PC-3 (cell line): ENCODE results near the gene UBAP2L. TPM values are rescaled to one million over a fixed set of nuclear protein-coding genes. Genes with fewer than 3 reads are reported as not detected.

Source experiments
- ATAC-seq: fragments of 200-7000 bp; cut with Tn5 transposase; 2 replicates; pipeline ENCODE4 v1.9.1; 2020; ENCODE audit warnings: mild to moderate bottlenecking, moderate library complexity
- BruUV-seq: library from RNA; stranded (reverse); fragments of 400-500 nt; replicated peaks from 2 replicates; lab custom pipeline; 2021; lab: Mats Ljungman, UMichigan
- CTCF ChIA-PET: fragments of 300-600 bp; sonication (Branson Sonifier 250); formaldehyde crosslinking; loops from one replicate; lab custom pipeline; 2022; ENCODE audit warnings: antibody characterized with exemption; lab: Charles Lee
- POLR2A ChIA-PET: fragments of 300-600 bp; sonication (Branson Sonifier 250); formaldehyde crosslinking; loops from one replicate; lab custom pipeline; 2022; ENCODE audit warnings: antibody characterized with exemption; ENCODE audit not compliant: unreplicated experiment; lab: Charles Lee
- DNase-seq: peaks from one replicate; pipeline ENCODE4 v3.0.0-alpha.2; 2015
- H2AFZ ChIP-seq: fragments of 300-600 bp; sonication (generic); 2 replicates; pipeline ENCODE4 v1.6.0; 2016; ENCODE audit warnings: antibody characterized with exemption, low read length
- H3F3A ChIP-seq: fragments of 300-600 bp; sonication (generic); one replicate; pipeline ENCODE4 v1.6.0; 2017; ENCODE audit warnings: antibody characterized with exemption, low read length, control low read depth, mild to moderate bottlenecking; ENCODE audit not compliant: unreplicated experiment
- H3K27ac ChIP-seq: fragments of 300-600 bp; sonication (generic); 2 replicates; pipeline ENCODE4 v1.5.1; 2016; ENCODE audit warnings: mild to moderate bottlenecking, low read length
- H3K27me3 ChIP-seq: fragments of 300-600 bp; sonication (generic); 2 replicates; pipeline ENCODE4 v1.6.1; 2016; ENCODE audit warnings: low read length, mixed read lengths
- H3K36me3 ChIP-seq: fragments of 300-600 bp; sonication (generic); 2 replicates; pipeline ENCODE4 v1.6.1; 2016; ENCODE audit warnings: low read depth, mixed run types, low read length, mixed read lengths
- H3K4me1 ChIP-seq: fragments of 300-600 bp; sonication (generic); 2 replicates; pipeline ENCODE4 v1.5.1; 2016; ENCODE audit warnings: low read length; ENCODE audit not compliant: insufficient read depth
- H3K4me2 ChIP-seq: fragments of 300-600 bp; sonication (generic); 2 replicates; pipeline ENCODE4 v1.6.0; 2016; ENCODE audit warnings: low read length
- H3K4me3 ChIP-seq: fragments of 300-600 bp; sonication (generic); 2 replicates; pipeline ENCODE4 v1.5.1; 2016; ENCODE audit warnings: mild to moderate bottlenecking, low read length, mixed read lengths
- H3K79me2 ChIP-seq: fragments of 300-600 bp; sonication (generic); 2 replicates; pipeline ENCODE4 v1.6.1; 2017; ENCODE audit warnings: low read length, mixed read lengths
- H3K9ac ChIP-seq: fragments of 300-600 bp; sonication (generic); 2 replicates; pipeline ENCODE4 v1.6.0; 2016; ENCODE audit warnings: mild to moderate bottlenecking, low read length
- H3K9me2 ChIP-seq: fragments of 300-600 bp; sonication (generic); replicated peaks from 2 replicates; pipeline ENCODE4 v1.6.1; 2016; ENCODE audit warnings: mixed run types, low read length, mixed read lengths
- H3K9me3 ChIP-seq: fragments of 300-600 bp; sonication (generic); 2 replicates; pipeline ENCODE4 v1.6.1; 2016; ENCODE audit warnings: low read length, mixed read lengths
- H4K20me1 ChIP-seq: fragments of 300-600 bp; sonication (generic); 2 replicates; pipeline ENCODE4 v1.6.1; 2016; ENCODE audit warnings: low read length, mixed read lengths
- EZH2 ChIP-seq: fragments of 300-600 bp; sonication (generic); IDR thresholded peaks from one replicate; pipeline ENCODE4 v1.6.1; 2017; ENCODE audit warnings: antibody characterized with exemption, mild to moderate bottlenecking, low read length; ENCODE audit not compliant: unreplicated experiment
- EZH2phosphoT487 ChIP-seq: fragments of 300-600 bp; sonication (generic); IDR thresholded peaks from 2 replicates; pipeline ENCODE4 v1.6.1; 2018; ENCODE audit warnings: mild to moderate bottlenecking, antibody characterized with exemption, low read length, borderline replicate concordance
- intact Hi-C: fragments of 100-400 bp; cut with micrococcal nuclease; formaldehyde crosslinking; loops from 2 replicates; pipeline ENCODE4 v1.9.0; 2023
- total RNA-seq: library from RNA; depleted of rRNA; stranded (reverse); fragments of >200 nt; gene quantifications from 2 replicates; pipeline ENCODE4 v1.2.3, GENCODE V29; 2014
- TF ChIP-seq, protein P1 (sequence below): fragments of 300-600 bp; sonication (generic); conservative IDR thresholded peaks from 2 replicates; pipeline ENCODE4 v1.5.1; 2017; ENCODE audit warnings: antibody characterized with exemption, low read depth, mild to moderate bottlenecking, low read length

The UBAP2L gene
- total RNA-seq, 1 experiment from 2014 or later, result 128 TPM

DNA sequence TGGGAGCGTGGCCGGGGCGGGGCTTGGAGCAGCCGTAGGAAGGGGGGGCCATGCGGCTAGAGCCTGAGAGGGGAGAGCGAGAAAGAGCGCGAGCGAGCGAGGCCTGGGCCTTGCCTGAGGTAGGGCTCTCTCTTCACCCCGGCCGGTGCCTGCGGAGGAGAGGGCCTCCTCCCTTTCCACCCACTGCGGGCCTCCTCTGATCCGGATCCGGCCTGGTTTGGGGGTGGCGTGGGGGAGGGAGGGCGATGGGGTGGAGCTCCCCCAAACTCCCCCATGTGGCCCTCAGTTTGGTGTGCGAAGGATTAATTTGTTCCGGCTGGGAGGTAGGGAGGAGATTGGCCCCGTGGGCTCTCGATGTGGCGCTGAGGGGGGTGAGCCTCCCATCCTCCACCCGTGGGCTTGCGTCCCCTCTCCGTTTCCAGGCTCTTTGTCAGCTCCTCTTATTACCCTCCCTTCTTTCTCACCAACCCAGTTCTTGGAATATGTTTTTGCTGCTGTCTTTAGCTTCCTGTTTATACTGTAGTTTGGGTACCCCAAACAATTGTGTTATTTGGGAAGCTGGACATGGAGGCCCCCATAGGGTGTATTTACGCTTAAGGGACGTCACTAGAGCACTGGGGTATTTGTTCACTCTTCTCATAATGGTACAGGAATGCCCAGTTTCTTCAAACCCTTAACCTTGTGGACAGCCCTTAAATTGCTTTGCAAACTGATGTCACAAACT is 685 bp downstream of the UBAP2L start:
- Histone ChIP-seq H3K36me3 (peaks cover 36% of the 10 kb centered on the region), H4K20me1 (peaks cover 39% of the 10 kb centered on the region), H3K27me3 (no peaks in the 10 kb centered on the region), H3K4me3 (peak overlapping the region; percentile 84), H2AFZ (0 out of 2 replicates have a peak overlapping the region, but pooled peaks have one; percentile 38), H3K9me3 (no peaks in the 10 kb centered on the region), H3K27ac (peak overlapping the region; percentile 57), H3K4me1 (peaks cover 41% of the 10 kb centered on the region), H3K9me2 (no peaks in the 10 kb centered on the region), H3K9ac (peak overlapping the region; percentile 99), H3K79me2 (peaks cover 97% of the 10 kb centered on the region), H3K4me2 (peak overlapping the region; percentile 91), H3F3A (no peaks in the 10 kb centered on the region)
- ChIA-PET CTCF (interaction anchor here (0.5 kb wide), 1 partner anchor 46 kb away, joined by 5 read pairs; no protein-coding TSS in a partner anchor), POLR2A (no interaction called here)
- no peak for TF ChIP-seq EZH2phosphoT487
- TF ChIP-seq, protein P1, sequence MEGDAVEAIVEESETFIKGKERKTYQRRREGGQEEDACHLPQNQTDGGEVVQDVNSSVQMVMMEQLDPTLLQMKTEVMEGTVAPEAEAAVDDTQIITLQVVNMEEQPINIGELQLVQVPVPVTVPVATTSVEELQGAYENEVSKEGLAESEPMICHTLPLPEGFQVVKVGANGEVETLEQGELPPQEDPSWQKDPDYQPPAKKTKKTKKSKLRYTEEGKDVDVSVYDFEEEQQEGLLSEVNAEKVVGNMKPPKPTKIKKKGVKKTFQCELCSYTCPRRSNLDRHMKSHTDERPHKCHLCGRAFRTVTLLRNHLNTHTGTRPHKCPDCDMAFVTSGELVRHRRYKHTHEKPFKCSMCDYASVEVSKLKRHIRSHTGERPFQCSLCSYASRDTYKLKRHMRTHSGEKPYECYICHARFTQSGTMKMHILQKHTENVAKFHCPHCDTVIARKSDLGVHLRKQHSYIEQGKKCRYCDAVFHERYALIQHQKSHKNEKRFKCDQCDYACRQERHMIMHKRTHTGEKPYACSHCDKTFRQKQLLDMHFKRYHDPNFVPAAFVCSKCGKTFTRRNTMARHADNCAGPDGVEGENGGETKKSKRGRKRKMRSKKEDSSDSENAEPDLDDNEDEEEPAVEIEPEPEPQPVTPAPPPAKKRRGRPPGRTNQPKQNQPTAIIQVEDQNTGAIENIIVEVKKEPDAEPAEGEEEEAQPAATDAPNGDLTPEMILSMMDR, result no peak
- TF ChIP-seq EZH2, result no peak
- peak; percentile 26 for ATAC-seq
- DNase-seq, result peak; percentile 29
- BruUV-seq, result no TSS peak
- intact Hi-C loops, result no loop called here

DNA sequence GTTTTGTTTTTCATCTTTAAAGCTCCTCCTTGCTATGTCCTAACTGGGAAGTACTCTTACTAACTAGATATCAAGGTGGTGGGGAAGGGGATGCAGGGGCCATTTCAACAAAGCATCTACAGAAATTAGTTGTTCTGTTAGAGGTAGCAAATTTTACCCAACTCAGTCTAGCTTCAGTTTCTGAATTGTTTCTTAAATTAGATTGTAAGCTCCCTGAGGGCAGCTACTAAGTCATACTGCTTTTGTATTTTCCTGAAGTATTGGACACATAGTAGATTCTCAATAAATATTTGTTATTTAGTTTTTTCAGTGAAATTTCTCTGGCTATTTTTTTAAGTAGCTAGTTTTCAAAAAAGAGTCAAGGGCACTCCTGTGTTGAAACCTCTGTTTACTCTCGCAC is 1.8 kb downstream of the UBAP2L start:
- ChIA-PET CTCF (interaction anchor here (0.7 kb wide), 1 partner anchor 24 kb away, joined by 4 read pairs; no protein-coding TSS in a partner anchor), POLR2A (interaction anchor here (0.5 to 0.6 kb wide), 2 partner anchors 33 to 213 kb away, joined by 3 read pairs; no protein-coding TSS in a partner anchor)
- BruUV-seq, result no TSS peak
- Histone ChIP-seq H3K36me3 (peaks cover 41% of the 10 kb centered on the region), H3K4me3 (peak overlapping the region; percentile 84), H3K79me2 (peaks cover 95% of the 10 kb centered on the region), H3K9ac (peak overlapping the region; percentile 99), H3K27ac (no peak overlapping the region), H4K20me1 (peaks cover 42% of the 10 kb centered on the region), H3K27me3 (no peaks in the 10 kb centered on the region), H3K9me2 (no peaks in the 10 kb centered on the region), H3F3A (no peaks in the 10 kb centered on the region), H3K4me1 (peaks cover 41% of the 10 kb centered on the region), H3K9me3 (no peaks in the 10 kb centered on the region), H2AFZ (no peak overlapping the region), H3K4me2 (peak overlapping the region; percentile 91)
- DNase-seq (no peak), ATAC-seq (no peak)
- intact Hi-C loops, result no loop called here
- TF ChIP-seq, protein P1, result no peak
- TF ChIP-seq EZH2phosphoT487, result no peak
- no peak for TF ChIP-seq EZH2

DNA sequence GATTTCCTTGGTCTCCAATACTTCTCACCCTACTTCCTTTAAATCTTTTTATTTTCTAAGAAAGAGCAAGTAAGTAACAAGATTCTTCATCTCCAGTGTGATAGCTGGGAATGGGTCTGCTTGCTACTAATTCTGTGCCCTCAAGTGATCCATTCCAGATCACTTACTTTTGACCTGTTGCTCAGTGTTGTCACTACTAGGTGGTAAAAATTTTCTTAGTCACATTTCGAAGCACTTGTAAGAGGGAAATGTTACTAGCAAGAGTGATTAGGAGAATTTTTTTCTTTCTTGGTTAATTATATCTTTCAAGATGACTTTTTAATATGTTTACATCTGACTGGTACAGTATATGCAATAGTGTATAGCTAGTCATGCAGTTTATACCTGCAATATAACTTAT is 2.2 kb downstream of the UBAP2L start:
- H4K20me1 ChIP-seq, result peaks cover 42% of the 10 kb centered on the region
- CTCF ChIA-PET, result no interaction called here
- ATAC-seq, result no peak
- H3K36me3 ChIP-seq, result peaks cover 40% of the 10 kb centered on the region
- POLR2A ChIA-PET, result no interaction called here
- intact Hi-C loops, result no loop called here
- H3K4me3 ChIP-seq, result peak overlapping the region; percentile 84
- TF ChIP-seq EZH2, result no peak
- no peak for TF ChIP-seq EZH2phosphoT487
- TF ChIP-seq, protein P1, result no peak
- peak overlapping the region; percentile 91 for H3K4me2 ChIP-seq
- H3K9ac ChIP-seq, result peak overlapping the region; percentile 99; the same call in 1 of the 2 replicates
- no peak overlapping the region for H3K27ac ChIP-seq
- no peaks in the 10 kb centered on the region for H3K9me2 ChIP-seq
- no TSS peak for BruUV-seq
- H3K79me2 ChIP-seq, result peaks cover 91% of the 10 kb centered on the region
- no peaks in the 10 kb centered on the region for H3K27me3 ChIP-seq
- DNase-seq, result no peak
- peaks cover 39% of the 10 kb centered on the region for H3K4me1 ChIP-seq
- no peaks in the 10 kb centered on the region for H3K9me3 ChIP-seq
- no peaks in the 10 kb centered on the region for H3F3A ChIP-seq
- H2AFZ ChIP-seq, result no peak overlapping the region
